Sigmoid colon (tissue), 4 donors: ENCODE measurements around the gene SRD5A3.

Experiments used
- EP300 ChIP-seq, 4 donors: sonication (generic); formaldehyde crosslinking; IDR thresholded peaks; one replicate each; pipeline ENCODE4 v1.6.1; 2017; ENCODE audit warnings: antibody characterized with exemption in 4 of 4
- POLR2A ChIP-seq, 2 donors: fragments of 450-650 bp; IDR thresholded peaks; one replicate each; pipeline ENCODE4 v1.6.1; 2016; ENCODE audit warnings: antibody characterized with exemption in 2 of 2, mild to moderate bottlenecking in 2 of 2, moderate library complexity in 2 of 2

DNA sequence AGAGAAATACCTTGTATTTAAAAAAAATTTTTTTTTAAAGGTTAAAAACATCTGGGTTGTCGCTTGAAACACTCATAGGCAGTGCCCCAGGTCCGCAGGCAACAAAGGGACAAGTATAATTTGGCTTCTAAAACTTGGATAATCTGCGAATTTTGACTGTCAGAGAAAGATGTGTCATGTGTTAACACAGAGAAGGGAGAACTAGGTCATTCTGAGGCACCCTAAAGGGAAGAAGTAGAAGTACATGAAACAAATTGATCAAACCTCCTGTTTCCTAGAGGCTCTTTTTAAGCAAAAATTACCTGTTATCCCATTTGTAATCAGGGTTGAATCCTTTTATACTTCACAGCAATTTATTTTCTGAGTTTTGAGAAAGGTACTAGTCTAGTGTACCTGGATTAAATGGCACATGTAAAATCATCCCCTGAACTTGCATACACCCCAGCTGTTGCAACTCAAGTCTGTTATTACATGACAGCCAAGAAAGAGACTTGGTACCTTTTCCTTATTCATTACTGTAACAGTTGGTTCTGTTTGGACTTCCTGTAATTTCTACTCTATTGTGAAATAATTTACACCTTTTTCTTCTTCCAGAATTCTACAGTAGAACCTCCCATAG, 1.7 kb downstream of the SRD5A3 start:
- TF ChIP-seq EP300 (IDR thresholded peaks at IDR 0.05) = no peak
- no peak for TF ChIP-seq POLR2A (IDR thresholded peaks at IDR 0.05)
